H1 (cell line): ENCODE results near the gene PBOV1.

Experiments
- ASH2L ChIP-seq: fragments of 200-600, 300-600 bp; sonication (generic); IDR thresholded peaks from one replicate; pipeline ENCODE4 v1.7.1; 2017; ENCODE audit warnings: low read length
- BACH1 ChIP-seq: IDR thresholded peaks from 2 replicates; pipeline ENCODE4 v1.6.1; 2012; ENCODE audit warnings: low read length, improper control_type of control experiment
- CHD1 ChIP-seq: IDR thresholded peaks from 2 replicates; pipeline ENCODE4 v1.6.1; 2012; ENCODE audit warnings: low read depth, low read length, improper control_type of control experiment
- EGR1 ChIP-seq: IDR thresholded peaks from 2 replicates; pipeline ENCODE4 v1.6.1; 2011; ENCODE audit warnings: low read depth, low read length, borderline replicate concordance
- POLR2A ChIP-seq, 2 experiments: IDR thresholded peaks; 1 replicate in 1 of 2; 2 replicates in 1 of 2; pipeline ENCODE4 v1.6.1; 2011; ENCODE audit warnings: low read depth in 2 of 2, low read length in 2 of 2, mild to moderate bottlenecking in 2 of 2; ENCODE audit errors: control extremely low read depth in 1 of 2
- POLR2AphosphoS5 ChIP-seq: IDR thresholded peaks from 2 replicates; pipeline ENCODE4 v1.6.1; 2011; ENCODE audit warnings: low read depth, low read length
- YY1 ChIP-seq: IDR thresholded peaks from 2 replicates; pipeline ENCODE4 v1.6.1; 2011; ENCODE audit warnings: low read depth, mild to moderate bottlenecking, low read length
- TF ChIP-seq, protein P1 (sequence below), 3 experiments: IDR thresholded peaks; 1 replicate in 2 of 3; 2 replicates in 1 of 3; pipeline versions ENCODE4 v1.5.1 to v1.6.1; 2011; ENCODE audit warnings: low read length in 3 of 3, mild to moderate bottlenecking in 3 of 3, inconsistent platforms in 2 of 3, low read depth in 1 of 3, moderate library complexity in 1 of 3; ENCODE audit not compliant: insufficient read depth in 1 of 3; ENCODE audit errors: control extremely low read depth in 1 of 3
- TF ChIP-seq, protein P2 (sequence below): fragments of 300-600 bp; sonication (generic); IDR thresholded peaks from 2 replicates; pipeline ENCODE4 v1.7.1; 2012; ENCODE audit warnings: low read length, moderate library complexity, mild to moderate bottlenecking, inconsistent platforms; ENCODE audit not compliant: insufficient replicate concordance

DNA sequence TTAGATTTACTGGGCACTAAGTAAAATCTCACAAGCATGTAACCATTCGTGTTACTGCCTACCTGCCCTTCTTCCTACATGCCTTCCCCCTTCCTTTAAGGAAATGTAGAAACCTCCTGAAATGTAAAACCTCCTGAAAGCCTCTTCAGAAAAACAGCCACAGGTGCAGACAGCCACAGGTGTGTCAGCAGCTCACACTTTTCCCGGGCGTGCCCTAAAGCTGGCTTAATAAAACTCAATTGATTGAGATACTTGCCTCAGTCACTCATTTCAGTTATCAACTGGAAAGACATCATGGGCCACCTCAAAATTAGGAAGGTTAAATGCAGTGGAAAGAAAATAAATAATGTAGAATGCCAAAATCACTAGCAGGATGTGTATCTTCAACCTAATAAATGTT is 23.1 kb upstream of the PBOV1 start:
- TF ChIP-seq, protein P1, sequence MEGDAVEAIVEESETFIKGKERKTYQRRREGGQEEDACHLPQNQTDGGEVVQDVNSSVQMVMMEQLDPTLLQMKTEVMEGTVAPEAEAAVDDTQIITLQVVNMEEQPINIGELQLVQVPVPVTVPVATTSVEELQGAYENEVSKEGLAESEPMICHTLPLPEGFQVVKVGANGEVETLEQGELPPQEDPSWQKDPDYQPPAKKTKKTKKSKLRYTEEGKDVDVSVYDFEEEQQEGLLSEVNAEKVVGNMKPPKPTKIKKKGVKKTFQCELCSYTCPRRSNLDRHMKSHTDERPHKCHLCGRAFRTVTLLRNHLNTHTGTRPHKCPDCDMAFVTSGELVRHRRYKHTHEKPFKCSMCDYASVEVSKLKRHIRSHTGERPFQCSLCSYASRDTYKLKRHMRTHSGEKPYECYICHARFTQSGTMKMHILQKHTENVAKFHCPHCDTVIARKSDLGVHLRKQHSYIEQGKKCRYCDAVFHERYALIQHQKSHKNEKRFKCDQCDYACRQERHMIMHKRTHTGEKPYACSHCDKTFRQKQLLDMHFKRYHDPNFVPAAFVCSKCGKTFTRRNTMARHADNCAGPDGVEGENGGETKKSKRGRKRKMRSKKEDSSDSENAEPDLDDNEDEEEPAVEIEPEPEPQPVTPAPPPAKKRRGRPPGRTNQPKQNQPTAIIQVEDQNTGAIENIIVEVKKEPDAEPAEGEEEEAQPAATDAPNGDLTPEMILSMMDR (IDR thresholded peaks at IDR 0.05; ENCODE audit: control extremely low read depth in 1 of 3, insufficient read depth in 1 of 3, low read depth in 1 of 3, low read length in 3 of 3), result no peak
- no peak for TF ChIP-seq CHD1
- no peak for TF ChIP-seq BACH1
- no peak for TF ChIP-seq POLR2A (IDR thresholded peaks at IDR 0.05; ENCODE audit: control extremely low read depth in 1 of 2, low read depth in 2 of 2, low read length in 2 of 2)
- no peak for TF ChIP-seq EGR1
- TF ChIP-seq POLR2AphosphoS5, result no peak
- TF ChIP-seq, protein P2, sequence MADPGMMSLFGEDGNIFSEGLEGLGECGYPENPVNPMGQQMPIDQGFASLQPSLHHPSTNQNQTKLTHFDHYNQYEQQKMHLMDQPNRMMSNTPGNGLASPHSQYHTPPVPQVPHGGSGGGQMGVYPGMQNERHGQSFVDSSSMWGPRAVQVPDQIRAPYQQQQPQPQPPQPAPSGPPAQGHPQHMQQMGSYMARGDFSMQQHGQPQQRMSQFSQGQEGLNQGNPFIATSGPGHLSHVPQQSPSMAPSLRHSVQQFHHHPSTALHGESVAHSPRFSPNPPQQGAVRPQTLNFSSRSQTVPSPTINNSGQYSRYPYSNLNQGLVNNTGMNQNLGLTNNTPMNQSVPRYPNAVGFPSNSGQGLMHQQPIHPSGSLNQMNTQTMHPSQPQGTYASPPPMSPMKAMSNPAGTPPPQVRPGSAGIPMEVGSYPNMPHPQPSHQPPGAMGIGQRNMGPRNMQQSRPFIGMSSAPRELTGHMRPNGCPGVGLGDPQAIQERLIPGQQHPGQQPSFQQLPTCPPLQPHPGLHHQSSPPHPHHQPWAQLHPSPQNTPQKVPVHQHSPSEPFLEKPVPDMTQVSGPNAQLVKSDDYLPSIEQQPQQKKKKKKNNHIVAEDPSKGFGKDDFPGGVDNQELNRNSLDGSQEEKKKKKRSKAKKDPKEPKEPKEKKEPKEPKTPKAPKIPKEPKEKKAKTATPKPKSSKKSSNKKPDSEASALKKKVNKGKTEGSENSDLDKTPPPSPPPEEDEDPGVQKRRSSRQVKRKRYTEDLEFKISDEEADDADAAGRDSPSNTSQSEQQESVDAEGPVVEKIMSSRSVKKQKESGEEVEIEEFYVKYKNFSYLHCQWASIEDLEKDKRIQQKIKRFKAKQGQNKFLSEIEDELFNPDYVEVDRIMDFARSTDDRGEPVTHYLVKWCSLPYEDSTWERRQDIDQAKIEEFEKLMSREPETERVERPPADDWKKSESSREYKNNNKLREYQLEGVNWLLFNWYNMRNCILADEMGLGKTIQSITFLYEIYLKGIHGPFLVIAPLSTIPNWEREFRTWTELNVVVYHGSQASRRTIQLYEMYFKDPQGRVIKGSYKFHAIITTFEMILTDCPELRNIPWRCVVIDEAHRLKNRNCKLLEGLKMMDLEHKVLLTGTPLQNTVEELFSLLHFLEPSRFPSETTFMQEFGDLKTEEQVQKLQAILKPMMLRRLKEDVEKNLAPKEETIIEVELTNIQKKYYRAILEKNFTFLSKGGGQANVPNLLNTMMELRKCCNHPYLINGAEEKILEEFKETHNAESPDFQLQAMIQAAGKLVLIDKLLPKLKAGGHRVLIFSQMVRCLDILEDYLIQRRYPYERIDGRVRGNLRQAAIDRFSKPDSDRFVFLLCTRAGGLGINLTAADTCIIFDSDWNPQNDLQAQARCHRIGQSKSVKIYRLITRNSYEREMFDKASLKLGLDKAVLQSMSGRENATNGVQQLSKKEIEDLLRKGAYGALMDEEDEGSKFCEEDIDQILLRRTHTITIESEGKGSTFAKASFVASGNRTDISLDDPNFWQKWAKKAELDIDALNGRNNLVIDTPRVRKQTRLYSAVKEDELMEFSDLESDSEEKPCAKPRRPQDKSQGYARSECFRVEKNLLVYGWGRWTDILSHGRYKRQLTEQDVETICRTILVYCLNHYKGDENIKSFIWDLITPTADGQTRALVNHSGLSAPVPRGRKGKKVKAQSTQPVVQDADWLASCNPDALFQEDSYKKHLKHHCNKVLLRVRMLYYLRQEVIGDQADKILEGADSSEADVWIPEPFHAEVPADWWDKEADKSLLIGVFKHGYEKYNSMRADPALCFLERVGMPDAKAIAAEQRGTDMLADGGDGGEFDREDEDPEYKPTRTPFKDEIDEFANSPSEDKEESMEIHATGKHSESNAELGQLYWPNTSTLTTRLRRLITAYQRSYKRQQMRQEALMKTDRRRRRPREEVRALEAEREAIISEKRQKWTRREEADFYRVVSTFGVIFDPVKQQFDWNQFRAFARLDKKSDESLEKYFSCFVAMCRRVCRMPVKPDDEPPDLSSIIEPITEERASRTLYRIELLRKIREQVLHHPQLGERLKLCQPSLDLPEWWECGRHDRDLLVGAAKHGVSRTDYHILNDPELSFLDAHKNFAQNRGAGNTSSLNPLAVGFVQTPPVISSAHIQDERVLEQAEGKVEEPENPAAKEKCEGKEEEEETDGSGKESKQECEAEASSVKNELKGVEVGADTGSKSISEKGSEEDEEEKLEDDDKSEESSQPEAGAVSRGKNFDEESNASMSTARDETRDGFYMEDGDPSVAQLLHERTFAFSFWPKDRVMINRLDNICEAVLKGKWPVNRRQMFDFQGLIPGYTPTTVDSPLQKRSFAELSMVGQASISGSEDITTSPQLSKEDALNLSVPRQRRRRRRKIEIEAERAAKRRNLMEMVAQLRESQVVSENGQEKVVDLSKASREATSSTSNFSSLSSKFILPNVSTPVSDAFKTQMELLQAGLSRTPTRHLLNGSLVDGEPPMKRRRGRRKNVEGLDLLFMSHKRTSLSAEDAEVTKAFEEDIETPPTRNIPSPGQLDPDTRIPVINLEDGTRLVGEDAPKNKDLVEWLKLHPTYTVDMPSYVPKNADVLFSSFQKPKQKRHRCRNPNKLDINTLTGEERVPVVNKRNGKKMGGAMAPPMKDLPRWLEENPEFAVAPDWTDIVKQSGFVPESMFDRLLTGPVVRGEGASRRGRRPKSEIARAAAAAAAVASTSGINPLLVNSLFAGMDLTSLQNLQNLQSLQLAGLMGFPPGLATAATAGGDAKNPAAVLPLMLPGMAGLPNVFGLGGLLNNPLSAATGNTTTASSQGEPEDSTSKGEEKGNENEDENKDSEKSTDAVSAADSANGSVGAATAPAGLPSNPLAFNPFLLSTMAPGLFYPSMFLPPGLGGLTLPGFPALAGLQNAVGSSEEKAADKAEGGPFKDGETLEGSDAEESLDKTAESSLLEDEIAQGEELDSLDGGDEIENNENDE, result no peak
- TF ChIP-seq YY1, result no peak
- TF ChIP-seq ASH2L, result no peak
